ENCODE measurements around the gene WIPF1. TPM values are rescaled to one million over a fixed set of nuclear protein-coding genes. Genes with fewer than 3 reads are reported as not detected.
"Not testable (repeated sequence)": the region's sequence is repeated elsewhere in the genome, so short reads cannot be mapped to it uniquely, and the experiment has no call there.

The WIPF1 gene
- total RNA-seq, 1 donor from 2014 or later: 19.3 TPM

DNA sequence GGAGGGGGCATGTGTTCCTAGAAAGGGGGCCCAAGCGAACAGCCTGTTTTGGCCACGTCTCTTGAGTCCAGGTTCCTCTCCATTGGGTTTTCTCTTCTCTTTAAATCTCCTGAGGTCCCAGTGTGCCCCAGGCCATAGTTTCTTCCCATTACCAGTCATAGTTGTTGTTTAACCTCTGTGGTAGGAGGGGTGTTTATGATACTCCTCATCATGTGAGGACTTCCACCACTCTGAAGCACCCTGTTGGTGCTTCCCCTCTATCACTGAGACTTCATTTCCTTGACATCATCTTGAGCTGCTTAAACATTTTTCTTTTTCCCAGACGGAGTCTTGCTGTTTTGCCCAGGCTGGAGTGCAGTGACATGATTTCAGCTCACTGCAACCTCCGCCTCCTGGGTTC lies 45.9 kb downstream of the WIPF1 start:
- H3K4me2 ChIP-seq (ENCODE audit: low read length): no peak overlapping the region
- H3K4me3 ChIP-seq (ENCODE audit: insufficient read depth, low read depth, low read length): no peak overlapping the region
- H3K27me3 ChIP-seq (ENCODE audit: insufficient read depth, low read length): no peaks in the 10 kb centered on the region
- H3K9ac ChIP-seq (ENCODE audit: low read length): no peak overlapping the region
- no peak for TF ChIP-seq EZH2 (IDR thresholded peaks at IDR 0.05; ENCODE audit: insufficient read depth, low read length)
- TF ChIP-seq, protein P1, sequence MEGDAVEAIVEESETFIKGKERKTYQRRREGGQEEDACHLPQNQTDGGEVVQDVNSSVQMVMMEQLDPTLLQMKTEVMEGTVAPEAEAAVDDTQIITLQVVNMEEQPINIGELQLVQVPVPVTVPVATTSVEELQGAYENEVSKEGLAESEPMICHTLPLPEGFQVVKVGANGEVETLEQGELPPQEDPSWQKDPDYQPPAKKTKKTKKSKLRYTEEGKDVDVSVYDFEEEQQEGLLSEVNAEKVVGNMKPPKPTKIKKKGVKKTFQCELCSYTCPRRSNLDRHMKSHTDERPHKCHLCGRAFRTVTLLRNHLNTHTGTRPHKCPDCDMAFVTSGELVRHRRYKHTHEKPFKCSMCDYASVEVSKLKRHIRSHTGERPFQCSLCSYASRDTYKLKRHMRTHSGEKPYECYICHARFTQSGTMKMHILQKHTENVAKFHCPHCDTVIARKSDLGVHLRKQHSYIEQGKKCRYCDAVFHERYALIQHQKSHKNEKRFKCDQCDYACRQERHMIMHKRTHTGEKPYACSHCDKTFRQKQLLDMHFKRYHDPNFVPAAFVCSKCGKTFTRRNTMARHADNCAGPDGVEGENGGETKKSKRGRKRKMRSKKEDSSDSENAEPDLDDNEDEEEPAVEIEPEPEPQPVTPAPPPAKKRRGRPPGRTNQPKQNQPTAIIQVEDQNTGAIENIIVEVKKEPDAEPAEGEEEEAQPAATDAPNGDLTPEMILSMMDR (IDR thresholded peaks at IDR 0.05; ENCODE audit: insufficient read depth, low read depth, low read length): no peak
- no peaks in the 10 kb centered on the region for H3K79me2 ChIP-seq (ENCODE audit: insufficient read depth, low read length)
- Mint-ChIP-seq H3K4me3 (ENCODE audit: unreplicated experiment) (no peak overlapping the region), H3K36me3 (ENCODE audit: low read depth, unreplicated experiment) (peaks cover 2% of the 10 kb centered on the region), H3K27ac (ENCODE audit: unreplicated experiment) (no peak overlapping the region), H3K9me3 (ENCODE audit: unreplicated experiment) (peaks cover 7% of the 10 kb centered on the region), H3K4me1 (ENCODE audit: low read depth, unreplicated experiment) (no peaks in the 10 kb centered on the region), H3K27me3 (ENCODE audit: low read depth, unreplicated experiment) (peaks cover 6% of the 10 kb centered on the region)
- H3K4me1 ChIP-seq (ENCODE audit: insufficient read depth, low read length): no peaks in the 10 kb centered on the region
- H3K27ac ChIP-seq (ENCODE audit: low read depth, low read length): no peak overlapping the region
- H4K20me1 ChIP-seq (ENCODE audit: insufficient read depth, low read length): no peaks in the 10 kb centered on the region
- no peaks in the 10 kb centered on the region for H3K36me3 ChIP-seq (ENCODE audit: insufficient read depth, low read length)
- no peaks in the 10 kb centered on the region for H3K9me3 ChIP-seq (ENCODE audit: insufficient read depth, low read depth, low read length)
- H2AFZ ChIP-seq (ENCODE audit: low read depth, low read length): no peak overlapping the region
- DNase-seq (ENCODE audit: low read depth): no peak
- no peak for FAIRE-seq

DNA sequence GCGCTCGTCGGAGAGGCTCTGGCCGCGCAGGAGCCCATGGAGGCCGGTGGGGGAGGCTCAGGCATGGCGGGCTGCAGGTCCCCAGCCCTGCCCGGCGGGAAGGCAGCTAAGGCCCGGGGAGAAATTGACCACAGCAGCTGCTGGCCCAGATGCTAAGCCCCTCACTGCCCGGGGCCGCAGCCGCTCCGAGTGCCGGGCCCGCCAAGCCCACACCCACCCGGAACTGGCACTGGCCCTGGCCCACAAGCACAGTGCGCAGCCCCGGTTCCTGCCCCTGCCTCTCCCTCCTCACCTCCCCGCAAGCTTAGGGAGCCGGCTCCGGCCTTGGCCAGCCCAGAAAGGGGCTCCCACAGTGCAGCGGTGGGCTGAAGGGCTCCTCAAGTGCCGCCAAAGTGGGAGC lies 49.0 kb downstream of the WIPF1 start:
- FAIRE-seq: not testable (repeated sequence)

DNA sequence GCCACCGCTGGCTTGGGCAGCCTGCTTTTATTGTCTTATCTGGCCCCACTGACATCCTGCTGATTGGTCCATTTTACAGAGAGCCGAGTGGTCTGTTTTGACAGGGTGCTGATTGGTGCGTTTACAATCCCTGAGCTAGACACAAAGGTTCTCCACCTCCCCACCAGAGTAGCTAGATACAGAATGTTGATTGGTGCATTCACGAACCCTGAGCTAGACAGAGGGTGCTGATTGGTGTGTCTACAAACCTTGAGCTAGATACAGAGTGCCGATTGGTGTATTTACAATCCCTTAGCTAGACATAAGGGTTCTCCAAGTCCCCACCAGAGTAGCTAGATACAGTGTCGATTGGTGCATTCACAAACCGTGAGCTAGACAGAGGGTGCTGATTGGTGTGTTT lies 49.6 kb downstream of the WIPF1 start:
- not testable (repeated sequence) for H3K27me3 ChIP-seq (ENCODE audit: insufficient read depth, low read length); H4K20me1 ChIP-seq (ENCODE audit: insufficient read depth, low read length); H3K4me1 ChIP-seq (ENCODE audit: insufficient read depth, low read length); H3K4me3 Mint-ChIP-seq (ENCODE audit: unreplicated experiment); FAIRE-seq; H3K36me3 ChIP-seq (ENCODE audit: insufficient read depth, low read length); H3K27me3 Mint-ChIP-seq (ENCODE audit: low read depth, unreplicated experiment); H3K9ac ChIP-seq (ENCODE audit: low read length); DNase-seq (ENCODE audit: low read depth); H3K36me3 Mint-ChIP-seq (ENCODE audit: low read depth, unreplicated experiment); H3K9me3 Mint-ChIP-seq (ENCODE audit: unreplicated experiment); H3K79me2 ChIP-seq (ENCODE audit: insufficient read depth, low read length); H2AFZ ChIP-seq (ENCODE audit: low read depth, low read length); H3K27ac Mint-ChIP-seq (ENCODE audit: unreplicated experiment); H3K9me3 ChIP-seq (ENCODE audit: insufficient read depth, low read depth, low read length); H3K27ac ChIP-seq (ENCODE audit: low read depth, low read length); H3K4me2 ChIP-seq (ENCODE audit: low read length); H3K4me3 ChIP-seq (ENCODE audit: insufficient read depth, low read depth, low read length); H3K4me1 Mint-ChIP-seq (ENCODE audit: low read depth, unreplicated experiment)

More for the DNA sequence above, 49.0 kb downstream of the WIPF1 start:
- H3K27ac Mint-ChIP-seq (ENCODE audit: unreplicated experiment); H3K4me1 ChIP-seq (ENCODE audit: insufficient read depth, low read length); H3K79me2 ChIP-seq (ENCODE audit: insufficient read depth, low read length); H4K20me1 ChIP-seq (ENCODE audit: insufficient read depth, low read length); H3K27me3 Mint-ChIP-seq (ENCODE audit: low read depth, unreplicated experiment); H3K4me3 Mint-ChIP-seq (ENCODE audit: unreplicated experiment); H3K9me3 ChIP-seq (ENCODE audit: insufficient read depth, low read depth, low read length); H3K36me3 Mint-ChIP-seq (ENCODE audit: low read depth, unreplicated experiment); H3K4me1 Mint-ChIP-seq (ENCODE audit: low read depth, unreplicated experiment); H3K27me3 ChIP-seq (ENCODE audit: insufficient read depth, low read length); H3K27ac ChIP-seq (ENCODE audit: low read depth, low read length); H3K9me3 Mint-ChIP-seq (ENCODE audit: unreplicated experiment); H3K4me2 ChIP-seq (ENCODE audit: low read length); H2AFZ ChIP-seq (ENCODE audit: low read depth, low read length); H3K9ac ChIP-seq (ENCODE audit: low read length); H3K4me3 ChIP-seq (ENCODE audit: insufficient read depth, low read depth, low read length); H3K36me3 ChIP-seq (ENCODE audit: insufficient read depth, low read length); DNase-seq (ENCODE audit: low read depth): not testable (repeated sequence)

Data from astrocyte (in vitro differentiated cells and primary cell).